Mucosa of gallbladder (tissue), 1 donor: ENCODE data around the gene ALOXE3. TPM values are rescaled to one million over a fixed set of nuclear protein-coding genes. Genes with fewer than 3 reads are reported as not detected.
"Not testable (repeated sequence)": the region's sequence is repeated elsewhere in the genome, so short reads cannot be mapped to it uniquely, and the experiment has no call there.

Experiments used
- DNase-seq: peaks from one replicate; pipeline ENCODE4 v3.0.0-alpha.2; 2020; ENCODE audit warnings: low spot score
- total RNA-seq: library from RNA; stranded (reverse); gene quantifications from one replicate; pipeline ENCODE4 v1.2.1, GENCODE V29; 2021
- donor health status: DM: no; HTN: no; CAD: no.

ALOXE3 gene
- total RNA-seq, 1 donor from 2014 or later, result not detected

GRCh38 chr17:8122422-8122923, 4.2 kb upstream of the ALOXE3 start:
- DNase-seq, result no peak

- no peak for DNase-seq
These were observed 3.5 kb upstream of the ALOXE3 start for GRCh38 chr17:8121681-8122421.

DNA sequence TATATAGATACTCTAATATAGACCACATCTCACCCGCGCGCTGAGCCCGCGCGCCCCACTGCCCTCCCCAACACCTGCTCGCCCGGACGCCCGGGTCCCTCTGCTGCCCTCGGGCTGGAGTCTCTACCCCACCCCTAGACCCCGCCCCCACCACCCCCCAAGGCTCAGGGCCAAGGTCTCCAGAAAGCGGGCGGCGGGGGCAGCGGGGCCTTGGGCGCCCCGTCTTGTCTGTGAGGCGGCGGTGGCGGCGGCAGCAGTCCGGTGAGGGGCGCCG, 3.0 kb upstream of the ALOXE3 start:
- no peak for DNase-seq

GRCh38 chr17:8120520-8121406, 2.4 kb upstream of the ALOXE3 start:
- no peak for DNase-seq

DNA sequence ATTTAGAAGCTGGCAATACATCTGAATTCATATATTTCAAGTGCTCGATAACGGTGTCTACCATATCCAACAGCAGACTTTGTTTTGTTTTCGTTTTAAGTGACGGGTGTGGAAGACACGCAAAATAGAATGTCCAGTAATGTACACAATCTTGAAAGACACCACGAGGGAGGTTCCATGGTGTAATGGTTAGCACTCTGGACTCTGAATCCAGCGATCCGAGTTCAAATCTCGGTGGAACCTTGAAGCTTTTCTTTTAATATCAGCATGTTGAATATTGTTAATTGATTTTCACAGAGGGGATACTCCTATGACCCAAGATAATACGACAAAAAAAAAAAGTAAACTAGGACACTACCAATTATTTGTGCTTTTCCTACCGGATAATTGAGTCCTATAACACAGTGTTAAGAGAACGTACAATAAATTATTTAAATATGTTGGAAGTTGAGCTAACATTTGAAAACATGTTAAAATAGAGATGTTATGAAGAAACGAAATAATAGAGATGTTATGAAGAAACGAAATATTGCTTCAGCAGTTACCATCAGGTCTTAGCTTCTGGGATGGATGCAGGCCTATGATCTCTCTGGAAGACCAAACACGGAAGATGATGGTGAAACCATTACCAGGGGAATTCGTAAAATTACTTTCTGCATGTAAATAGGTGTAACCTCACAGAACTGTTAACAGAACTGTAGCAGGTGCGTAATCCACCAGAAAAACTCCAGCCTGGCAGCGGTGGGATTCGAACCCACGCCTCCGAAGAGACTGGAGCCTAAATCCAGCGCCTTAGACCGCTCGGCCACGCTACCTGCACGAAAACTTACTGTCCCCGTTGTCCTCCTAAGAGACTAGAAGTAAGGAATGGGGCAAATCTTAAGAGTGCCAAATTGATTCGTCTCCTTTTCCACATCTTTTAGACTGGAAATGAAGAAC, 1.5 kb upstream of the ALOXE3 start:
- DNase-seq, result peak; percentile 86

DNA sequence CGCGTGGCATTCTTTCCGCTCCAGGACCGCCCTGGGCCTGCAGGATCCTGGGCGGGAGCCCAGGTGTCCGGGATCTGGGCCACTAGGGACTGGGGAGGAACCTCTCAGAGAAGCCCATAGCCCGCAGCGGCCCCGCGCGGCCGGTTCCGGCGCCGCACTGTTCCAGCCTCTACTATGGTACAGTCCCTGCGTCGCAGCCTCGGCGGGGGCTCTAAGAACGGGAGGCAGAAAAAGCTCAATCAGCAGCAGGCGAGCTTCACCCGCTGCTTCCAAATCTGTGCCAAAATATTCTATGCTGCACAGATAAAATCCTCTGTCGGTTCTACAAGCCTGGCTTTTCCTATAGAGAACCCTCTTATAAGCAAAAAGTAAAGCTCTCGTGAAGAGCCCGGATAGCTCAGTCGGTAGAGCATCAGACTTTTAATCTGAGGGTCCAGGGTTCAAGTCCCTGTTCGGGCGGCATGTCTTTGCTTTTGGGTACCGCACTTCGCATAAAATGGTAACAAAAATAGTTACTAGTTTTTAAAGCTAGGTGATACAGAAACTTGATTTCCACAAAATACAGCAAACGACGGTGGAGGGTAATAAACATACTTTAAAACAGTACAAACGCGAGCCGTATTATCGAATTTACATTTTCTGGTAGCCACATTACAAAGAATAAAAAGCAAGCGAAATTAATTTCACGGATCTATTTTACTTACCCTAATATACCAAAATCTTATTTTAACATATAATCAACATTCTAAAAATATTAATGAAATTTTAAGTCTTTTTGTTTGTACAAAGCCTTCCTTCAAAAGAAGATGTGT, 661 bp upstream of the ALOXE3 start:
- DNase-seq, result peak; percentile 86

DNA sequence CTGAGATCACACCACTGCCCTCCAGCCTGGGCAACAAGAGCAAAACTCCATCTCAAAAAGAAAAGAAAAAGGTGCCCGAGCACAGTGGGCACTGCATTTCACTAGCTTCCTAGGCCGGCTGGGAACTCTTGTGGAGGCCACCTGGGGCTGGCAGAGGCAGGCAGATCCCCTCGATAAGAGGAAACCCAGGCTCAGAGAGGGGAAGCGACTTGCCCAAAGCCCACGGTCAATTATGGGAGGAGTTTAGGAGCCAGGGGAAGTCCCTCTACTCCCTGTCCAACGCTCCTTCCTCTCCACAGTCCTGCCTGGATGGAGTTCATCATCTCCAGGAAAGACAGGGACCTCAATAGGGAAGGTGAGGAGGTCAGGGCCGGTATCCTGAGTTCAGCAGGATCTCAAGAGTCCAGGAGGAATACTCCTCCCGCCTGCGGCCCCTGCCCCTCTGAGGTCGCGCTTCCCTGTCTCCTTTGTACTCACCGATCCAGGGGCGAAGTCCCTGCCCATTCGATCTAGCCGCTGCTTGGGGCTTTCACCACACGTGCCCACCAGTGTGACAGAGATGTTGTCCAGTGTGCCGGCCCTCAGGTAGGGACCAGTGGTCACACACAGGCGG, 841 bp downstream of the ALOXE3 start:
- DNase-seq, result no peak

DNA sequence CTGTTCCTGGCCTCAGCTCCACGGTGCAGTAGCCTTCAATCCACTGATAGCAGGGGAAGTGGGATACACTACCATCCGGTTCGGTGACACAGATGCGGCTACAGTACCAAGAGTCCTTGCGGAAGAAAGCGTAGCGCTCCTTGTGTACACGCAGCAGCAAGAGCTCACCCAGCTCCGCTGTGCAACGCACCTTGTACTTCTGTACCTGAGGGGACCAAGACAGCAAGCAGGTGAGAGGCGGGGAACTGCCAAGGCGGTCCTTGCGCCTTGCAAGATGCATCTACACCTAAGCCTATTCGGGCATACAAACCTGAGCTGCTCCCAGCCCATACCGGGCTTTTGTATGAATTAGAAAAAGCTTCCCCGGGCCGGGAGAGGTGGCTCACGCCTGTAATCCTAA, 1.5 kb downstream of the ALOXE3 start:
- no peak for DNase-seq

DNA sequence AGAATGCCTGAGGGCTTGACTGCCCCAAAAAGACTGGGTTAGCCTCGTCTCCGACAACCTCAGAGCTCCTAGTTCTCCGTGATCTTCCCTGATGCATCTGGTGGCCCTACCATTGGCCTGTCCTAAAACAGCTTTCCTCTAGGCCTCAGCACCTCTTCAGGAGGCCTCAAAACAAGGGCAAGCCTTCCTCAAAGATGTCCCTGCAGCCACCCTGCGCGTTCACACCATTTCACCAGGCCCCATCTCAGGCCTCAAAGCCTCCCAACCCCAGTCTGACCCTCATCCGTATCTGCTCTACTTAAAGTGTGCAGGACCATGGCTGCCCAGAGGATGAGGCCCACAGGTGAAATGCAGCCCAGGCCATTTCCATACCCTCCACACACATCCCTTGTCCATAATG, 7.4 kb downstream of the ALOXE3 start:
- DNase-seq, result no peak

DNA sequence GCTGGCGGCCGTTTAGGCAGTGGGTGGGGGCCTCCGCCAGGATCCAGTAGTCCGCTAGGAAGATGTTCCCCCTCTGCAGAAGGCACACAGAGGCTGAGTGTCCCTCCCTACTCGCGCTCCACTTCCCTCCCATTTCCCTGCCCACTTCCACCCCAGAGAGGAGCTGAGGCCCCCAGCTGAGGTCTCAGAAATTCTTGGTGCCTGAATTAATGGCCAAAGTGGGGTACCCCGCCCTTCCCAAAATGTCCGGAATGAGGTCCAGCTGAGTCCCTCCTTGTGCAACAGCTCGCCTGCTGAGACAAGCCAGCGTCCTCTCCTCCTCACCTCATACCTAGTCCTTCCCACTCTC, 7.9 kb downstream of the ALOXE3 start:
- DNase-seq, result no peak

DNA sequence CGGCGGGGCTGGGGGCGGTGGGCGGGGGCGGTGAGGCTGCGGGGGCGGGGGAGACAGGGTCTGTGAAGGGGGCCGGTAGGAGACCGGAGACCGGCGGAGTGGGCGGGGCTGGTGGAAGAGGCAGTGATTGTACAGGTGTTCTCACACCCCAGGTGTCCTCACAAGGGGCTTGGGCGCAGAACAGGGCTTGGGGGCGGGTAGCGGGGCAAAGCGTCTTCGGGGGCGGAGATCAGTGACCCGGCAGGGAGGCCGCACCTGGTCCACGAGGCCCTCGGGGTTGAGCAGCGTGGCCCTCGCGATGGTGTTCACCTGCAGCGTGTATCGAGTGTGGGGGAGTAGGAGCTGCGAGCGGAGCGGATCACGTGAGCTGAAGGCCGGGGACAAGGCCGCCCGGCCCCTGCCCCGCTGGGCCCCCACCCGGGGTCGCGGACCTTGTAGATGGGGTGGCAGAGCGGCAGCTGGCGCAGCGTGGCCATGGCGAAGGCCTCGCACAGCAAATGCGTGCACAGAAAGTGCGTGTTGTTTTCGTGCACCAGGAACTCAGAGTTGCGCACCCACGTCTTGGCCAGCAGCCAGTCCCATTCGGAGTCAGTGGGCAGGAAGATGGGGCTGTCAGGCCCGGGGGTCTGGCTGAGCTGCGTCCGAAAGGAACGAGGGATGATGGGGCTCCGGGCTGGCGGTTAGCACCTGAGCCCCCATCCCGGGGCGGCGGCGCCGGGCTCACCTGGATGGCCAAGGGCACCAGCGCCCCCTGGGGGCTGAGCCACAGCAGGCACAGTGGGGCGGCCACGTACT, 8.5 kb downstream of the ALOXE3 start:
- DNase-seq, result no peak

- no peak for DNase-seq
These were observed 9.2 kb downstream of the ALOXE3 start for GRCh38 chr17:8108972-8109660.

DNA sequence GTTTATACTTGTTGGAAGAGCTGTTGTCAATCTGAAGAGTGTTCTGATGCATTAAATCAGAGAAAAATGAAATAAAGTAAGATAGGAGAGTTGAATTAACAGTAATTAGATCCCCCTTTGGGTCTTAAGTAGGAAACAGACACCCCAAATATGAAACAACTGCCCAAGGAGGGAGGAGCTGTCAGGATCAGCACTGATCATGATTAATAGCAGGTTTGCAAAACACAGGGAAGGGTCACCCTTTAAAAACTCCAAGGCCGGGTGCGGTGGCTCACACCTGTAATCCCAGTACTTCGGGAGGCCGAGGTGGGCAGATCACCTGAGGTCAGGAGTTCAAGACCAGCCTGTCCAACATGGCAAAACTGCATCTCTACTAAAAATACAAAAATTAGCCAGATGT, 11.3 kb downstream of the ALOXE3 start:
- DNase-seq, result not testable (repeated sequence)

DNA sequence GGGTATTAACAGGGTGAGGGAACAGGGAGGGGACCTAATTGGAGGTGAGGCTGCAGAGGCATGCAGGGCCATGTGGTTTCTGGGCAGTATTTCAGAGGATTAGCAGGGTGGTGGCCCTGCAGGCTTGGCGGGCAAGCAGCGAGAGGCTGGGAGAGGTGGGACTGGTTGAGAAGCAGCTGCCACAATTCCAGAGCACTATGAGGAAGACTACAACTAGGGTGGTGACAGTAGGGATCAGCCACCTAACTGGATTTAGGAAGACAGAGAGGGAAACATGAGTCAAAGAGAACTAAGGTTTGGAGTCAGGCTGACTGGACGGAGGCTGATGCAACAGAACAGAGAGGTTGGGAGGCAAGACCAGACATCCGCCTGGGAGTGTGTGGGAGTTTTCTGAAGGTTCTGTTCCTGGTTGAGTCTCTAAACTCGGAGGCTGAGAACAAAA, 12.3 kb downstream of the ALOXE3 start:
- no peak for DNase-seq

- no peak for DNase-seq
These were observed 13.4 kb downstream of the ALOXE3 start for GRCh38 chr17:8104911-8105310.

DNA sequence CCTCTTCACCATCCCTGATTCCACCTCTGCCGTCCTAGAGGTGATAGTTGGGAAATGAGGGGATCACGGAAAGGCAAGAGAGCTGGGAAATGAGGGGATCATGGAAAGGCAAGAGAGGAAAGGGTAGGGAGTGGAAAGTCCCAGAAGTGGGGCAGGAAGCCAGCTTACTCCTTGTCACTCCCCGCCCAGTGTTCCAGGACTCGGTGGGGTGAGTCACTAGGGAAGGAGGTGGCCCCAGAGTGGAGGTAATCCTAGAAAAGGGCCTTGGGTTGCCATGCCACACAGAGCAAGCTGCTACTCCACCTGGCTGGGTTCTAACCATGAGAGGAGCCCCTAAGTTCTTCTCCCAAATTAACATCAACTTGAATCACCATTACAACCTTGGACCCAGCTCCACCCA, 14.8 kb downstream of the ALOXE3 start:
- no peak for DNase-seq

DNA sequence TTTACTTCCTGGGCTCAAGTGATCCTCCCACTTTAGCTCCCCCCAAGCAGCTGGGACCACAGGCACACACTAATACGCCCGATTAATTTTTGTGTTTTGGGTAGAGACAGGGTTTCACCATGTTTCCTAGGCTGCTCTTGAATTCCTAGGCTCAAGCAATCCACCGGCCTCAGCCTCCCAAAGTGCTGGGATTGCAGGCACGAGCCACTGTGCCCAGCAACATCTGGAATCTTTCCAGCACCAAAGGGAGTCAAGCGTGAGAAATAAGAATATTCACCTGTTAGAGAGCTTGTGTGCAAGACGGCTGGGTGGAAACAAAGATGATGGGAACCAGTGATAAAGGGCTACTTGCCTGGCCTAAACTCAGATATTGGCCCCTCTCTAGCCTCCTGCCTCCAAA, 16.6 kb downstream of the ALOXE3 start:
- DNase-seq, result no peak

- no peak for DNase-seq
These were observed 17.6 kb downstream of the ALOXE3 start for GRCh38 chr17:8100763-8101162.

- no peak for DNase-seq
These were observed 18.2 kb downstream of the ALOXE3 start for GRCh38 chr17:8100111-8100510.
